ENCODE data around the gene DPCD. TPM values are rescaled to one million over a fixed set of nuclear protein-coding genes. Genes with fewer than 3 reads are reported as not detected.

DPCD gene
- total and polyA plus RNA-seq, 2 experiments from 2014 or later: 161 to 257 TPM

DNA sequence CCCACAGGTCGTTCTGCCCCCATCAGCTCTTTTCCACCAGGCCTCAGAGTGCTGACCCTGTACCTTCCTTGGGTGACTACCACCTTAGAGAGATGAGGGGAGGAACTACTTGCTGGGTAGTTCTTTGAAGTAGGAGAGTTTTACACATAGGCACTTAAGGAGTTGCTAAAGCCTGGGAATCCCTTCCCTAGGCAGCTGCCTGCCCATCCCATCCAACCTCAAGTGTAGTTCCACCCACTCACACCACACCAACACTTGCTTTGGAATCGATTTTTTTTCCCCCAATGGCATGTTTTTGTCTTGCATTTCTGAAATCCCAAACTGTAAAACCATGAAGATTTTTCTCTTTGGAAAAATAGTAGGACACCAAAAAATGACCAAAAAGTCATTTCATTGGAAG is 59.1 kb downstream of the DPCD start:
- TF ChIP-seq, protein P1, sequence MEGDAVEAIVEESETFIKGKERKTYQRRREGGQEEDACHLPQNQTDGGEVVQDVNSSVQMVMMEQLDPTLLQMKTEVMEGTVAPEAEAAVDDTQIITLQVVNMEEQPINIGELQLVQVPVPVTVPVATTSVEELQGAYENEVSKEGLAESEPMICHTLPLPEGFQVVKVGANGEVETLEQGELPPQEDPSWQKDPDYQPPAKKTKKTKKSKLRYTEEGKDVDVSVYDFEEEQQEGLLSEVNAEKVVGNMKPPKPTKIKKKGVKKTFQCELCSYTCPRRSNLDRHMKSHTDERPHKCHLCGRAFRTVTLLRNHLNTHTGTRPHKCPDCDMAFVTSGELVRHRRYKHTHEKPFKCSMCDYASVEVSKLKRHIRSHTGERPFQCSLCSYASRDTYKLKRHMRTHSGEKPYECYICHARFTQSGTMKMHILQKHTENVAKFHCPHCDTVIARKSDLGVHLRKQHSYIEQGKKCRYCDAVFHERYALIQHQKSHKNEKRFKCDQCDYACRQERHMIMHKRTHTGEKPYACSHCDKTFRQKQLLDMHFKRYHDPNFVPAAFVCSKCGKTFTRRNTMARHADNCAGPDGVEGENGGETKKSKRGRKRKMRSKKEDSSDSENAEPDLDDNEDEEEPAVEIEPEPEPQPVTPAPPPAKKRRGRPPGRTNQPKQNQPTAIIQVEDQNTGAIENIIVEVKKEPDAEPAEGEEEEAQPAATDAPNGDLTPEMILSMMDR (IDR thresholded peaks at IDR 0.05; ENCODE audit: low read depth, low read length): no peak
- Histone ChIP-seq H3K4me3 (no peak overlapping the region), H3K9me3 (ENCODE audit: low read depth) (no peaks in the 10 kb centered on the region), H3K4me1 (ENCODE audit: low read depth) (peaks cover 20% of the 10 kb centered on the region), H3K27ac (no peak overlapping the region), H3K36me3 (no peaks in the 10 kb centered on the region), H3K27me3 (no peaks in the 10 kb centered on the region)
- DNase-seq (ENCODE audit: low read depth in 1 of 2, low spot score in 1 of 2): no peak

- H3K27ac ChIP-seq: no peak overlapping the region
These were observed 61.5 kb downstream of the DPCD start for GRCh38 chr10:101649525-101650085.

DNA sequence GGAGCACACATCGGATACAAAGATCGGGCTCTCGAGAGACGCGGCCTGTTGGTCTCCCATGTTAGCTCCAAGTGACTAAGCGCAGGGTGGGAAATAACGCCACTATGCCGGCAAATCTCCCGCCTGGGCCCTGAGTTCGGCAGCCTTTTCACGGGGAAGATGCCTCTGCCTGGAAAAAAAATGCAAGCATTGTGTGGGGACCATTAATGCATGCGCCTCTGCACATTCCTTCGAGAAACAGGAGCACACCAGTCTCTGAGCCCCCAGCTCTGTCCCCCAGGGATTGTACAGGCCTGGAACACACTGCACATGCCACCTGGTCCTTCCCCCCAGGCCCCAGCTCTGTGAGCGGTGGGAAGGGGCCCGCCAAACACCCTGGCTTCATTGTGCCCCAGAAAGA is 62.7 kb downstream of the DPCD start:
- TF ChIP-seq, protein P1 (IDR thresholded peaks at IDR 0.05; ENCODE audit: low read depth, low read length): no peak
- no peak for DNase-seq (ENCODE audit: low read depth in 1 of 2, low spot score in 1 of 2)
- Histone ChIP-seq H3K27me3 (no peaks in the 10 kb centered on the region), H3K4me3 (no peak overlapping the region), H3K36me3 (no peaks in the 10 kb centered on the region), H3K4me1 (ENCODE audit: low read depth) (peaks cover 9% of the 10 kb centered on the region), H3K9me3 (ENCODE audit: low read depth) (no peaks in the 10 kb centered on the region), H3K27ac (no peak overlapping the region)

More at GRCh38 chr10:101649525-101650085, 61.5 kb downstream of the DPCD start:
- no peak for DNase-seq (ENCODE audit: low read depth in 1 of 2, low spot score in 1 of 2)
- Histone ChIP-seq H3K27me3 (no peaks in the 10 kb centered on the region), H3K4me3 (no peak overlapping the region), H3K36me3 (no peaks in the 10 kb centered on the region), H3K9me3 (ENCODE audit: low read depth) (no peaks in the 10 kb centered on the region), H3K4me1 (ENCODE audit: low read depth) (peaks cover 13% of the 10 kb centered on the region)
- TF ChIP-seq, protein P1 (IDR thresholded peaks at IDR 0.05; ENCODE audit: low read depth, low read length): no peak

DNA sequence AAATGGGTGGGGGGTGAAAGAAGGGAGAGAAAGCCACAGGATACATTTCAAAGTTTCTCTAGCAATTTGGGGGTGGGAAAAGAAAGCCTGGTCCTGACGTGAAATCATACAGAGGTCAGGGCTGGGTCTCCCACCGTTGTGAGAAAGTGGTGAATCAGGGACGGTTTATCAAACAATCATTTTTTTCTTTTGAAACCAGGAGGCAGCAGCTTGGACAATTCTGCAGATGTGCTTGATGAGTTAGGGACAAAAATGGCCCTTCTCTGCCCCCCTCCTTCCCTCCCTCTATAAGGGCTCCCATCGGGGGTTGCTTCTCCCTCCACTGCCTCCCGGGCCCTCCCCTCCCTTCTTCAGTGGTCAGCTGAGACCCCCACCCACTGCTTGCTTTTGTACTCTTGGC is 63.2 kb downstream of the DPCD start:
- Histone ChIP-seq H3K9me3 (ENCODE audit: low read depth) (no peaks in the 10 kb centered on the region), H3K4me1 (ENCODE audit: low read depth) (peaks cover 4% of the 10 kb centered on the region), H3K27ac (no peak overlapping the region), H3K36me3 (no peaks in the 10 kb centered on the region), H3K4me3 (no peak overlapping the region), H3K27me3 (no peaks in the 10 kb centered on the region)
- no peak for DNase-seq (ENCODE audit: low read depth in 1 of 2, low spot score in 1 of 2)
- TF ChIP-seq, protein P1 (IDR thresholded peaks at IDR 0.05; ENCODE audit: low read depth, low read length): no peak

DNA sequence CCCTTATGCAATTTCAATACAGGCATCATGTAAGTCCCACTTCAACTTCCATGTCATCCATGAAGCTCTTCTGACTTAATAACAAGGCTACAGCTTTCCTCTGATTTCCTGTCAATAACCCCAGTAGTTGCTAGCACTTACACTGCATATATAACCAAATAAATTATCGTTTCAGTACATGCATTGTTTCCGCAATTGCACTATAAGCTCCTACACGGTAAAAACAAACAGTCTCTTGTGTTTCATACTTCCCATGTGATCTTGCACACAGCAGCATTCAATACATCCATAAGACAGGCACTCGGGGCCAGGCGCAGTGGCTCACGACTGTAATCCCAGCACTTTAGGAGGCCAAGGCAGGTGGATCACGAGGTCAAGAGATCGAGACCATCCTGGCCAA is 65.4 kb downstream of the DPCD start:
- H3K36me3 ChIP-seq: no peaks in the 10 kb centered on the region
- no peaks in the 10 kb centered on the region for H3K27me3 ChIP-seq
- TF ChIP-seq, protein P1 (IDR thresholded peaks at IDR 0.05; ENCODE audit: low read depth, low read length): no peak
- H3K4me1 ChIP-seq (ENCODE audit: low read depth): peaks cover 6% of the 10 kb centered on the region
- no peak overlapping the region for H3K27ac ChIP-seq
- H3K4me3 ChIP-seq: no peak overlapping the region
- DNase-seq (ENCODE audit: low read depth in 1 of 2, low spot score in 1 of 2): no peak
- no peaks in the 10 kb centered on the region for H3K9me3 ChIP-seq (ENCODE audit: low read depth)

Measured in cardiac muscle cell (in vitro differentiated cells and primary cell).